Thyroid gland (tissue), 4 donors: ENCODE measurements around the gene FSIP1.

Experiments used
- POLR2A ChIP-seq, 2 donors: fragments of 450-650 bp; IDR thresholded peaks; one replicate each; pipeline ENCODE4 v1.6.1; 2017; ENCODE audit warnings: antibody characterized with exemption in 2 of 2, mild to moderate bottlenecking in 2 of 2, moderate library complexity in 1 of 2
- TF ChIP-seq, protein P1 (sequence below), 6 experiments: fragments of 200-600 bp in 3 of 6; fragments of 450-650 bp in 3 of 6; sonication (generic) in 3 of 6; IDR thresholded peaks; one replicate each; pipeline ENCODE4 v1.5.1; 2016 to 2019; ENCODE audit warnings: antibody characterized with exemption in 6 of 6, mild to moderate bottlenecking in 2 of 6, inconsistent platforms in 1 of 6, moderate library complexity in 1 of 6

GRCh38 chr15:39608185-39609139, 174.2 kb downstream of the FSIP1 start:
- TF ChIP-seq, protein P1, sequence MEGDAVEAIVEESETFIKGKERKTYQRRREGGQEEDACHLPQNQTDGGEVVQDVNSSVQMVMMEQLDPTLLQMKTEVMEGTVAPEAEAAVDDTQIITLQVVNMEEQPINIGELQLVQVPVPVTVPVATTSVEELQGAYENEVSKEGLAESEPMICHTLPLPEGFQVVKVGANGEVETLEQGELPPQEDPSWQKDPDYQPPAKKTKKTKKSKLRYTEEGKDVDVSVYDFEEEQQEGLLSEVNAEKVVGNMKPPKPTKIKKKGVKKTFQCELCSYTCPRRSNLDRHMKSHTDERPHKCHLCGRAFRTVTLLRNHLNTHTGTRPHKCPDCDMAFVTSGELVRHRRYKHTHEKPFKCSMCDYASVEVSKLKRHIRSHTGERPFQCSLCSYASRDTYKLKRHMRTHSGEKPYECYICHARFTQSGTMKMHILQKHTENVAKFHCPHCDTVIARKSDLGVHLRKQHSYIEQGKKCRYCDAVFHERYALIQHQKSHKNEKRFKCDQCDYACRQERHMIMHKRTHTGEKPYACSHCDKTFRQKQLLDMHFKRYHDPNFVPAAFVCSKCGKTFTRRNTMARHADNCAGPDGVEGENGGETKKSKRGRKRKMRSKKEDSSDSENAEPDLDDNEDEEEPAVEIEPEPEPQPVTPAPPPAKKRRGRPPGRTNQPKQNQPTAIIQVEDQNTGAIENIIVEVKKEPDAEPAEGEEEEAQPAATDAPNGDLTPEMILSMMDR (IDR thresholded peaks at IDR 0.05): no peak
- TF ChIP-seq POLR2A (IDR thresholded peaks at IDR 0.05): no peak
